GM21529 (cell line): ENCODE data around the gene SMG7.

Source experiments
- ATAC-seq: cut with Tn5 transposase; IDR thresholded peaks from one replicate; pipeline ENCODE4 v1.9.1; 2021; ENCODE audit not compliant: unreplicated experiment

The SMG7 gene

GRCh38 chr1:183562701-183563100 is 90.4 kb downstream of the SMG7 start:
- no peak for ATAC-seq

- no peak for ATAC-seq
These were observed 93.0 kb downstream of the SMG7 start for GRCh38 chr1:183565261-183565660.

GRCh38 chr1:183566026-183566425 is 93.7 kb downstream of the SMG7 start:
- no peak for ATAC-seq

- peak; percentile 70 for ATAC-seq
These were observed 95.3 kb downstream of the SMG7 start for GRCh38 chr1:183567584-183567983.

- ATAC-seq, result no peak
These were observed 96.1 kb downstream of the SMG7 start for GRCh38 chr1:183568176-183569021.

GRCh38 chr1:183569141-183569540 is 96.8 kb downstream of the SMG7 start:
- ATAC-seq, result no peak

GRCh38 chr1:183569801-183570200 is 97.5 kb downstream of the SMG7 start:
- no peak for ATAC-seq

- no peak for ATAC-seq
These were observed 98.2 kb downstream of the SMG7 start for GRCh38 chr1:183570451-183570850.

- ATAC-seq, result no peak
These were observed 99.5 kb downstream of the SMG7 start for GRCh38 chr1:183571678-183572268.

GRCh38 chr1:183572721-183573120 is 100.4 kb downstream of the SMG7 start:
- no peak for ATAC-seq

GRCh38 chr1:183575606-183576005 is 103.3 kb downstream of the SMG7 start:
- ATAC-seq, result no peak

- ATAC-seq, result no peak
These were observed 104.2 kb downstream of the SMG7 start for GRCh38 chr1:183576537-183576936.

GRCh38 chr1:183577897-183578465 is 105.7 kb downstream of the SMG7 start:
- no peak for ATAC-seq

- no peak for ATAC-seq
These were observed 106.6 kb downstream of the SMG7 start for GRCh38 chr1:183578856-183579255.

- ATAC-seq, result peak; percentile 63
These were observed 108.0 kb downstream of the SMG7 start for GRCh38 chr1:183580281-183580682.

GRCh38 chr1:183582021-183582713 is 109.9 kb downstream of the SMG7 start:
- no peak for ATAC-seq

GRCh38 chr1:183583466-183583865 is 111.2 kb downstream of the SMG7 start:
- no peak for ATAC-seq

GRCh38 chr1:183584147-183584546 is 111.8 kb downstream of the SMG7 start:
- ATAC-seq, result no peak

- no peak for ATAC-seq
These were observed 112.7 kb downstream of the SMG7 start for GRCh38 chr1:183585038-183585437.

- no peak for ATAC-seq
These were observed 114.2 kb downstream of the SMG7 start for GRCh38 chr1:183586455-183586854.

- no peak for ATAC-seq
These were observed 114.6 kb downstream of the SMG7 start for GRCh38 chr1:183586926-183587325.

GRCh38 chr1:183588827-183589226 is 116.5 kb downstream of the SMG7 start:
- no peak for ATAC-seq
